ENCODE data around the gene DPP6. TPM values are rescaled to one million over a fixed set of nuclear protein-coding genes. Genes with fewer than 3 reads are reported as not detected.

DPP6 gene
- total RNA-seq, 4 donors from 2014 or later: 0.60 to 1.7 (median 1.6) TPM; not detected in 1

DNA sequence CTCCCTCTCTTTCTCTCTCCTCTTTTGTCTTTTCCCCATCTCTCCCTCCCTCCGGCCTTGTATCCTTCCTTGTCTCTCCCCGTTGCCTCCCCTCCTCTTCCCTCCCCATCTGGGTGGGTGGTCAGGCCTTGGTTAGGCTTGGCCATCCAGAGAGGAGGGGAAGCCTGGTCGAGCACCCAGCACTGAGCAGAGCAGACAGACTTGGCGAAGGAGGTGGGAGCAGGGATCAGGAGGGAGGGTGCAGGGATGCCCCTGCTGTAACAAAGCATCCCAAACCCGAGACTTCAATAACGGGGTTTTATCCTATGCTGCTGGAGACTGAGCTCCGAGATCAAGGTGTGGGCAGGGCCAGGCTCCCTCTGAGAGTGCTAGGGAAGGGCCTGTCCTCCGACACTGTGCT, 853.4 kb downstream of the DPP6 start:
- H3K27ac ChIP-seq: no peak overlapping the region
- TF ChIP-seq EP300 (IDR thresholded peaks at IDR 0.05) (no peak), POLR2A (IDR thresholded peaks at IDR 0.05) (no peak)
- TF ChIP-seq, protein P1, sequence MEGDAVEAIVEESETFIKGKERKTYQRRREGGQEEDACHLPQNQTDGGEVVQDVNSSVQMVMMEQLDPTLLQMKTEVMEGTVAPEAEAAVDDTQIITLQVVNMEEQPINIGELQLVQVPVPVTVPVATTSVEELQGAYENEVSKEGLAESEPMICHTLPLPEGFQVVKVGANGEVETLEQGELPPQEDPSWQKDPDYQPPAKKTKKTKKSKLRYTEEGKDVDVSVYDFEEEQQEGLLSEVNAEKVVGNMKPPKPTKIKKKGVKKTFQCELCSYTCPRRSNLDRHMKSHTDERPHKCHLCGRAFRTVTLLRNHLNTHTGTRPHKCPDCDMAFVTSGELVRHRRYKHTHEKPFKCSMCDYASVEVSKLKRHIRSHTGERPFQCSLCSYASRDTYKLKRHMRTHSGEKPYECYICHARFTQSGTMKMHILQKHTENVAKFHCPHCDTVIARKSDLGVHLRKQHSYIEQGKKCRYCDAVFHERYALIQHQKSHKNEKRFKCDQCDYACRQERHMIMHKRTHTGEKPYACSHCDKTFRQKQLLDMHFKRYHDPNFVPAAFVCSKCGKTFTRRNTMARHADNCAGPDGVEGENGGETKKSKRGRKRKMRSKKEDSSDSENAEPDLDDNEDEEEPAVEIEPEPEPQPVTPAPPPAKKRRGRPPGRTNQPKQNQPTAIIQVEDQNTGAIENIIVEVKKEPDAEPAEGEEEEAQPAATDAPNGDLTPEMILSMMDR (IDR thresholded peaks at IDR 0.05): no peak
- H3K4me3 ChIP-seq: no peak overlapping the region
- no peak for DNase-seq (ENCODE audit: low spot score in 2 of 2)
- H3K9me3 ChIP-seq: peaks cover 0 to 21% (median 0%) of the 10 kb centered on the region in 4 donors
- H3K27me3 ChIP-seq: no peaks in the 10 kb centered on the region
- H3K36me3 ChIP-seq: no peaks in the 10 kb centered on the region
- H3K4me1 ChIP-seq: no peaks in the 10 kb centered on the region
- 81 to 83% methylated on average over 8 of the region's 8 CpGs for WGBS, 2 donors

DNA sequence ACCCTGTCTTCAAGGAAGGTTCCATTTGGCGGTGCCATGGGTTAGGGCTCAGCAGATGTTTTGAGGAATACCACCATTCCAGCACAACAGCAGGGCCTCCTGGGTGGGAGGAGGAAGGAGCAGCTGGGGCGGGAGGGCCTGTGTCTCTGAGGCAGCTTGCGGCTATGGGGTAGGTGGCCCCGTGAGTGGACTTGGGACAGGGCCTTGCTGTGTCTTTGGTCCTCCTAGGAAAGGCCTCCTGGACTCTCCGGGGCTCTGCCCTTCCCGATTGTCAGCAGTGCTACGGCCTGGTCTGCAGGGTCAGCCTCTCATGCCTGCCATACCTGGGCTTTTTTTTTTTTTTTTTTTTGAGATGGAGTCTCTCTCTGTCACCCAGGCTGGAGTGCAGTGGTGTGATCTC, 854.0 kb downstream of the DPP6 start:
- no peak for TF ChIP-seq POLR2A (IDR thresholded peaks at IDR 0.05)
- TF ChIP-seq EP300 (IDR thresholded peaks at IDR 0.05): no peak
- TF ChIP-seq, protein P1 (IDR thresholded peaks at IDR 0.05): no peak
- DNase-seq (ENCODE audit: low spot score in 2 of 2): no peak
- Histone ChIP-seq H3K4me3 (no peak overlapping the region), H3K27me3 (no peaks in the 10 kb centered on the region), H3K27ac (no peak overlapping the region), H3K4me1 (no peaks in the 10 kb centered on the region), H3K36me3 (no peaks in the 10 kb centered on the region), H3K9me3 (peaks cover 0 to 27% (median 0%) of the 10 kb centered on the region in 4 donors)
- WGBS, 2 donors: 86 to 97% methylated on average over 7 of the region's 7 CpGs

DNA sequence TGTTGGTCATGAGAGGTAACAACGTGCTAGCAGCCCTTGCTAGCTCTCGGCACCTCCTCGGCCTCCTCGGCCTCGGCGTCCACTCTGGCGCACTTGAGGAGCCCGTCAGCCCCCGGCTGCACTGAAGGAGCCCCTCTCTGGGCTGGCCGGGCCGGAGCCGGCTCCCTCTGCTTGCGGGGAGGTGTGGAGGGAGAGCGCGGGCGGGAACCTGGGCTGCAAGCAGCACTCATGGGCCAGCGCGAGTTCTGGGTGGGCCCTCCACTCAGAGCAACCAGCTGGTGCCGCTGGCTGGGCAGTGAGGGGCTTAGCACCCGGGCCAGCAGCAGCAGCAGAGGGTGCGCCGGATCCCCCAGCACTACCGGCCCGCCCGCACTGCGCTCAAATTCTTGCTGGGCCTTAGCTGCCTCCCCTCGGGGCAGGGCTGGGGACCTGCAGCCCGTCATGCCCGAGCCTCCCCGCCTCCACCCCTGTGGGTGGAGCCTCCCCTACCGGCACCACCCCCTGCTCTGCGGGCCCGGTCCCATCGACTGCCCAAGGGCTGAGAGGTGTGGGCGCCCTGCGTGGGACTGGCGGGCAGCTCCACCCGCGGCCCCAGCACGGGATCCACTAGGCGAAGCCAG, 854.6 kb downstream of the DPP6 start:
- Histone ChIP-seq H3K36me3 (no peaks in the 10 kb centered on the region), H3K4me1 (no peaks in the 10 kb centered on the region), H3K9me3 (peaks cover 0 to 26% (median 0%) of the 10 kb centered on the region in 4 donors), H3K4me3 (no peak overlapping the region), H3K27ac (no peak overlapping the region), H3K27me3 (no peaks in the 10 kb centered on the region)
- 92 to 95% methylated on average over 24 to 38 of the region's 41 CpGs for WGBS, 2 donors
- DNase-seq (ENCODE audit: low spot score in 2 of 2): no peak
- TF ChIP-seq POLR2A (IDR thresholded peaks at IDR 0.05) (no peak), EP300 (IDR thresholded peaks at IDR 0.05) (no peak)
- TF ChIP-seq, protein P1 (IDR thresholded peaks at IDR 0.05): no peak

DNA sequence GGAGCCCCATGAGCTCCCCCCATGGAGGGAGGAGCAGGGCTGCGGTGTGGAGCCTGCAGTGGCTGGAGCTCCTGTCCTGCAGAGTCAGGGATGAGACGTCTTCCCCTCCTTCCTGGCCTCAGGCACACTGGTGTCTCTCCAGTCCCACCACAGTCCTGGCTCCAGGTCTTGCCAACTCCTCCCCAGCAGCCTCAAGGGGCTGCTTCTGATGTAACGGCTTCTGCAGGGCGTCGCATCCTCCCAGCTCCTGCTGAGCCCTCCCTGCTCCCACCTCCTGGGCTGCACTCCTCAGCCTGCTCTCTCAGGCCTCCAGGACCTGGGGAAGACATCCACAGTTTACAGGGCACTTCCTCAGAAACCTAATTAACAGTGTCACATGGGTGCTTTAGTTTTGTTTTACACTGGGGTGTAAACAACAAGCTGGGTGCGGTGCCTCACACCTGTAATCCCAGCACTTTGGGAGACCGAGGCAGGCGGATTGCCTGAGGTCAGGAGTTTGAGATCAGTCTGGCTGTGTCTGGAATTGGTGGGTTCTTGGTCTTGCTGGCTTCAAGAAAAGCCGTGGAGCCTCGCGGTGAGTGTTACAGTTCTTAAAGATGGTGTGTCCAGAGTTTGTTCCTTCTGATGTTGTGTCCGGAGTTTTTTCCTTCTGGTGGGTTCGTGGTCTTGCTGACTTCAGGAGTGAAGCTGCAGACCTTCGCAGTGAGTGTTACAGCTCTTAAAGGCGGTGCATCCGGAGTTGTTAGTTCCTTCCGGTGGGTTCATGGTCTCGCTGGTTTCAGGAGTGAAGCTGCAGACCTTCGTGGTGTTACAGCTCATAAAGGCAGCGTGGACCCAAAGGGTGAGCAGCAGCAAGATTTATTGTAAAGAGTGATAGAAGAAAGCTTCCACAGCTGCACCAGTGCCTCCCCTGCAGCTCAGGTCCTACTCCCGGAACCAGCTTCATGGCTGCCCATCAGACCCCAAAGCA, 855.7 kb downstream of the DPP6 start:
- Histone ChIP-seq H3K4me1 (no peaks in the 10 kb centered on the region), H3K4me3 (no peak overlapping the region), H3K27ac (no peak overlapping the region), H3K36me3 (no peaks in the 10 kb centered on the region), H3K27me3 (no peaks in the 10 kb centered on the region), H3K9me3 (peaks cover 0 to 26% (median 0%) of the 10 kb centered on the region in 4 donors)
- WGBS, 2 donors: 74 to 82% methylated on average over 20 to 21 of the region's 21 CpGs
- no peak for TF ChIP-seq POLR2A (IDR thresholded peaks at IDR 0.05)
- no peak for TF ChIP-seq EP300 (IDR thresholded peaks at IDR 0.05)
- TF ChIP-seq, protein P1 (IDR thresholded peaks at IDR 0.05): no peak
- DNase-seq (ENCODE audit: low spot score in 2 of 2): no peak

Data from tibial nerve (tissue), 4 donors.